ENCODE measurements around the gene CPEB4. TPM values are rescaled to one million over a fixed set of nuclear protein-coding genes. Genes with fewer than 3 reads are reported as not detected.

CPEB4 gene
- total and polyA plus RNA-seq, 2 experiments from 2014 or later, result 5.9 to 10.2 TPM

- Histone ChIP-seq H3F3A (replicated peaks; ENCODE audit: low read depth) (no peaks in the 10 kb centered on the region), H2AFZ (no peak overlapping the region), H3K4me3 (no peak overlapping the region), H3K36me3 (ENCODE audit: insufficient read depth) (no peaks in the 10 kb centered on the region), H3K27me3 (ENCODE audit: insufficient read depth) (no peaks in the 10 kb centered on the region), H3K4me2 (no peak overlapping the region), H4K20me1 (replicated peaks; ENCODE audit: insufficient read depth) (no peaks in the 10 kb centered on the region), H3K79me2 (replicated peaks; ENCODE audit: insufficient read depth) (no peaks in the 10 kb centered on the region), H3K9me2 (ENCODE audit: insufficient read depth) (no peaks in the 10 kb centered on the region), H3K4me1 (ENCODE audit: insufficient read depth) (no peaks in the 10 kb centered on the region; the same call in 1 of the 2 replicates), H3K27ac (ENCODE audit: low read depth) (no peak overlapping the region)
- Mint-ChIP-seq H3K36me3 (ENCODE audit: low read depth) (no peaks in the 10 kb centered on the region), H3K9me3 (no peaks in the 10 kb centered on the region), H3K4me1 (peaks cover 15% of the 10 kb centered on the region; the same call in 2 of the 3 replicates), H3K27me3 (ENCODE audit: insufficient read depth, low read depth, poor library complexity) (peaks cover 13% of the 10 kb centered on the region), H3K27ac (no peak overlapping the region), H3K4me3 (no peak overlapping the region)
- ATAC-seq, result no peak
- TF ChIP-seq REST (IDR thresholded peaks at IDR 0.05; ENCODE audit: unreplicated experiment), result no peak
- TF ChIP-seq CTCF (conservative IDR thresholded peaks at IDR 0.05; ENCODE audit: low read depth in 2 of 2), result no peak
- TF ChIP-seq NANOG (IDR thresholded peaks at IDR 0.05; ENCODE audit: borderline replicate concordance), result no peak
- TF ChIP-seq ZNF331 (CRISPR knock-in tag; IDR thresholded peaks at IDR 0.05; ENCODE audit: low read depth), result no peak
- TF ChIP-seq ETS1 (IDR thresholded peaks at IDR 0.05), result no peak
- no peak for TF ChIP-seq EZH2 (IDR thresholded peaks at IDR 0.05; ENCODE audit: low read depth, unreplicated experiment)
- TF ChIP-seq POLR2AphosphoS5 (IDR thresholded peaks at IDR 0.05; ENCODE audit: low read depth), result no peak
- TF ChIP-seq CREB1 (CRISPR knock-in tag; IDR thresholded peaks at IDR 0.05; ENCODE audit: low read depth), result no peak
- no peak for TF ChIP-seq ZNF114 (CRISPR knock-in tag; IDR thresholded peaks at IDR 0.05)
- TF ChIP-seq ZNF462 (CRISPR knock-in tag; IDR thresholded peaks at IDR 0.05), result no peak
- TF ChIP-seq JUNB (IDR thresholded peaks at IDR 0.05; ENCODE audit: unreplicated experiment), result no peak
- no peak for TF ChIP-seq STAT1 (IDR thresholded peaks at IDR 0.05; ENCODE audit: unreplicated experiment)
- no peak for TF ChIP-seq EZH2phosphoT487 (IDR thresholded peaks at IDR 0.05; ENCODE audit: unreplicated experiment)
- no peak for DNase-seq (ENCODE audit: low spot score)
Measured at GRCh38 chr5:173859408-173860159, 28.6 kb upstream of the CPEB4 start.
